ENCODE results near the gene DIPK1C. TPM values are rescaled to one million over a fixed set of nuclear protein-coding genes. Genes with fewer than 3 reads are reported as not detected.

The DIPK1C gene
- total and polyA plus RNA-seq, 2 experiments from 2014 or later = 0.07 TPM; not detected in 1

GRCh38 chr18:74446178-74446577 is 10.9 kb downstream of the DIPK1C start (continued):
- TF ChIP-seq ZNF462 (CRISPR knock-in tag; IDR thresholded peaks at IDR 0.05) (no peak), EZH2 (IDR thresholded peaks at IDR 0.05; ENCODE audit: low read depth, unreplicated experiment) (no peak), CTCF (conservative IDR thresholded peaks at IDR 0.05; ENCODE audit: low read depth in 2 of 2) (no peak)

GRCh38 chr18:74445585-74445984 is 11.5 kb downstream of the DIPK1C start:
- Mint-ChIP-seq H3K27me3 (ENCODE audit: insufficient read depth, low read depth, poor library complexity) (peaks cover 14% of the 10 kb centered on the region), H3K4me1 (peaks cover 3% of the 10 kb centered on the region; the same call in 2 of the 3 replicates), H3K4me3 (no peak overlapping the region), H3K36me3 (ENCODE audit: low read depth) (no peaks in the 10 kb centered on the region), H3K9me3 (no peaks in the 10 kb centered on the region), H3K27ac (no peak overlapping the region)
- H3K4me3 ChIP-seq = no peak overlapping the region
- H3K36me3 ChIP-seq (ENCODE audit: insufficient read depth) = no peaks in the 10 kb centered on the region
- H3F3A ChIP-seq (replicated peaks; ENCODE audit: low read depth) = no peaks in the 10 kb centered on the region
- H2AFZ ChIP-seq = no peak overlapping the region
- H4K20me1 ChIP-seq (replicated peaks; ENCODE audit: insufficient read depth) = no peaks in the 10 kb centered on the region
- H3K79me2 ChIP-seq (replicated peaks; ENCODE audit: insufficient read depth) = no peaks in the 10 kb centered on the region
- no peaks in the 10 kb centered on the region for H3K4me1 ChIP-seq (ENCODE audit: insufficient read depth)
- H3K27me3 ChIP-seq (ENCODE audit: insufficient read depth) = no peaks in the 10 kb centered on the region
- no peak overlapping the region for H3K27ac ChIP-seq (ENCODE audit: low read depth)
- H3K4me2 ChIP-seq = no peak overlapping the region
- no peak for ATAC-seq
- H3K9me2 ChIP-seq (ENCODE audit: insufficient read depth) = no peaks in the 10 kb centered on the region
- DNase-seq (ENCODE audit: low spot score) = no peak
- TF ChIP-seq CTCF (conservative IDR thresholded peaks at IDR 0.05; ENCODE audit: low read depth in 2 of 2) (no peak), EZH2phosphoT487 (IDR thresholded peaks at IDR 0.05; ENCODE audit: unreplicated experiment) (no peak), ZNF331 (CRISPR knock-in tag; IDR thresholded peaks at IDR 0.05; ENCODE audit: low read depth) (no peak), POLR2AphosphoS5 (IDR thresholded peaks at IDR 0.05; ENCODE audit: low read depth) (no peak), NANOG (IDR thresholded peaks at IDR 0.05; ENCODE audit: borderline replicate concordance) (no peak), ZNF114 (CRISPR knock-in tag; IDR thresholded peaks at IDR 0.05) (no peak), REST (IDR thresholded peaks at IDR 0.05; ENCODE audit: unreplicated experiment) (no peak), EZH2 (IDR thresholded peaks at IDR 0.05; ENCODE audit: low read depth, unreplicated experiment) (no peak), ETS1 (IDR thresholded peaks at IDR 0.05) (no peak)
